Hepatocyte (in vitro differentiated cells): ENCODE measurements around the gene ARMC7. TPM values are rescaled to one million over a fixed set of nuclear protein-coding genes. Genes with fewer than 3 reads are reported as not detected.
A peak's percentile ranks its signal among the peaks of the same experiment; 100 is the strongest.
"Not testable (repeated sequence)": the region's sequence is repeated elsewhere in the genome, so short reads cannot be mapped to it uniquely, and the experiment has no call there.

ENCODE experiments used
- DNase-seq: peaks from one replicate; pipeline ENCODE4 v3.0.0-alpha.2; 2016; ENCODE audit warnings: low spot score
- H2AFZ ChIP-seq: fragments of 200-600 bp; sonication (generic); 2 replicates; pipeline ENCODE4 v1.6.0; 2016; ENCODE audit warnings: antibody characterized with exemption, mild to moderate bottlenecking
- H3K27ac ChIP-seq: fragments of 200-600 bp; sonication (generic); 2 replicates; pipeline ENCODE4 v1.5.1; 2016; ENCODE audit warnings: mild to moderate bottlenecking
- H3K27me3 ChIP-seq: fragments of 200-600 bp; sonication (generic); 2 replicates; pipeline ENCODE4 v1.6.1; 2016
- H3K36me3 ChIP-seq: fragments of 200-600 bp; sonication (generic); replicated peaks from 2 replicates; pipeline ENCODE4 v1.5.1; 2016; ENCODE audit warnings: low read depth; ENCODE audit not compliant: insufficient read depth
- H3K4me1 ChIP-seq: fragments of 200-600 bp; sonication (generic); 2 replicates; pipeline ENCODE4 v1.5.1; 2016; ENCODE audit warnings: mild to moderate bottlenecking, moderate library complexity; ENCODE audit not compliant: insufficient read depth
- H3K4me2 ChIP-seq: fragments of 200-600 bp; sonication (generic); 2 replicates; pipeline ENCODE4 v1.6.0; 2016
- H3K4me3 ChIP-seq: fragments of 200-600 bp; sonication (generic); 2 replicates; pipeline ENCODE4 v1.5.1; 2016; ENCODE audit warnings: mild to moderate bottlenecking
- H3K79me2 ChIP-seq: fragments of 200-600 bp; sonication (generic); 2 replicates; pipeline ENCODE4 v1.6.0; 2017; ENCODE audit warnings: mild to moderate bottlenecking
- H3K9me2 ChIP-seq: fragments of 200-600 bp; sonication (generic); replicated peaks from 2 replicates; pipeline ENCODE4 v1.6.0; 2017; ENCODE audit warnings: mild to moderate bottlenecking; ENCODE audit not compliant: insufficient read depth
- H3K9me3 ChIP-seq: fragments of 200-600 bp; sonication (generic); 2 replicates; pipeline ENCODE4 v1.5.1; 2016; ENCODE audit warnings: low read depth, mild to moderate bottlenecking
- H4K20me1 ChIP-seq: fragments of 200-600 bp; sonication (generic); 2 replicates; pipeline ENCODE4 v1.6.0; 2016; ENCODE audit warnings: mild to moderate bottlenecking; ENCODE audit not compliant: insufficient read depth, poor library complexity, severe bottlenecking
- CTCF ChIP-seq: fragments of 200-600 bp; sonication (generic); IDR thresholded peaks from 2 replicates; pipeline ENCODE4 v1.5.1; 2016; ENCODE audit warnings: antibody characterized with exemption, mild to moderate bottlenecking; ENCODE audit not compliant: poor library complexity
- EZH2 ChIP-seq: fragments of 200-600 bp; sonication (generic); IDR thresholded peaks from 2 replicates; pipeline ENCODE4 v1.6.1; 2016; ENCODE audit warnings: antibody characterized with exemption, mild to moderate bottlenecking, borderline replicate concordance
- EZH2phosphoT487 ChIP-seq: fragments of 200-600 bp; sonication (generic); IDR thresholded peaks from one replicate; pipeline ENCODE4 v1.6.1; 2018; ENCODE audit warnings: antibody characterized with exemption, mild to moderate bottlenecking, low read depth, moderate library complexity; ENCODE audit not compliant: unreplicated experiment, severe bottlenecking
- WGBS: methylation state at CpG from one replicate; pipeline ENCODE4 v1.1.6; 2016; ENCODE audit warnings: low lambda C conversion rate; ENCODE audit errors: missing lambda C conversion rate; 5-methylcytosine and 5-hydroxymethylcytosine counted together
- polyA plus RNA-seq: library from polyadenylated mRNA; unstranded; fragments of >200 nt; fragmentation: Nextera tagmentation; extraction: Ambion mirVana; gene quantifications from 2 replicates; pipeline ENCODE4 v1.2.1, GENCODE V29; 2016
- total RNA-seq: library from RNA; depleted of rRNA; stranded (reverse); fragments of >200 nt; gene quantifications from 2 replicates; pipeline ENCODE4 v1.2.3, GENCODE V29; 2014

Gene ARMC7
- total and polyA plus RNA-seq, 2 experiments from 2014 or later: 3.5 to 4.0 TPM

- no peaks in the 10 kb centered on the region for H3K9me2 ChIP-seq
- no peaks in the 10 kb centered on the region for H3K9me3 ChIP-seq
- H3K4me3 ChIP-seq: no peak overlapping the region
- H3K27ac ChIP-seq: peak overlapping the region; percentile 67
- WGBS: 80% methylated on average over 3 of the region's 3 CpGs
- no peak for DNase-seq
- peaks cover 15% of the 10 kb centered on the region for H3K79me2 ChIP-seq
- H3K36me3 ChIP-seq: no peaks in the 10 kb centered on the region
- H3K4me2 ChIP-seq: no peak overlapping the region
- H4K20me1 ChIP-seq: no peaks in the 10 kb centered on the region
- peaks cover 7% of the 10 kb centered on the region for H3K4me1 ChIP-seq
- no peak for TF ChIP-seq EZH2phosphoT487
- no peak for TF ChIP-seq EZH2
- TF ChIP-seq CTCF: no peak
- H3K27me3 ChIP-seq: no peaks in the 10 kb centered on the region
- H2AFZ ChIP-seq: no peak overlapping the region
These were observed 23.2 kb downstream of the ARMC7 start for GRCh38 chr17:75133001-75133400.

GRCh38 chr17:75133607-75134347, 24.0 kb downstream of the ARMC7 start:
- H4K20me1 ChIP-seq, H2AFZ ChIP-seq, DNase-seq, H3K4me3 ChIP-seq, H3K36me3 ChIP-seq, H3K4me1 ChIP-seq, H3K4me2 ChIP-seq, H3K9me3 ChIP-seq, H3K27me3 ChIP-seq, H3K9me2 ChIP-seq: not testable (repeated sequence)
- WGBS: 83% methylated on average over 14 of the region's 14 CpGs
- peak overlapping the region; percentile 32 for H3K27ac ChIP-seq
- peaks cover 18% of the 10 kb centered on the region for H3K79me2 ChIP-seq

GRCh38 chr17:75135452-75135851, 25.7 kb downstream of the ARMC7 start:
- Histone ChIP-seq H3K4me2 (no peak overlapping the region), H4K20me1 (no peaks in the 10 kb centered on the region), H3K4me3 (no peak overlapping the region), H3K36me3 (no peaks in the 10 kb centered on the region), H3K9me2 (no peaks in the 10 kb centered on the region), H3K4me1 (peaks cover 7% of the 10 kb centered on the region), H3K9me3 (no peaks in the 10 kb centered on the region), H2AFZ (no peak overlapping the region), H3K27me3 (no peaks in the 10 kb centered on the region), H3K79me2 (peaks cover 12% of the 10 kb centered on the region), H3K27ac (no peak overlapping the region)
- TF ChIP-seq CTCF: no peak
- TF ChIP-seq EZH2phosphoT487: no peak
- no peak for TF ChIP-seq EZH2
- no peak for DNase-seq
- WGBS: 91% methylated on average over 5 of the region's 5 CpGs

DNA sequence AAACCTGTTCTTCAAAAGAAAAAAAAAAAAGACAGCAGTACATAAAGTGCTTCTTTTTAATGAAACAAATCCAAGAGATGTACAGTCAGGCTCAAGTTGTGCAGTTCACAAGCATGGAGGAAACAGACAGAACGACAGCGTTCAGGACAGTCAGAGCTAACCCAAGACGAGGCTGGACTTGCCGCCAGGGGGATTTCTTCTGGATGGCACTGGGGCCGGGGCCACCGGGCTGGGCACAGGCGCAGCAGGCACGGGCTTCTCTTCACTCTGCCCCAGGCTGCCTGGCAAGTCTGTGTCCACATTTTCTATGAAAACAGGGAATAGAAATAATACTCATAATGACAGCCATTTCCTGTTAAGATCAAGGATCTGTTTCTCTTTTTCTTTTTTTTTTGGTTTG, 26.2 kb downstream of the ARMC7 start:
- peaks cover 11% of the 10 kb centered on the region for H3K79me2 ChIP-seq
- 95% methylated on average over 8 of the region's 8 CpGs for WGBS
- no peaks in the 10 kb centered on the region for H3K27me3 ChIP-seq
- no peak for TF ChIP-seq EZH2
- no peaks in the 10 kb centered on the region for H3K36me3 ChIP-seq
- DNase-seq: no peak
- no peak overlapping the region for H3K4me2 ChIP-seq
- H4K20me1 ChIP-seq: no peaks in the 10 kb centered on the region
- no peak overlapping the region for H3K4me3 ChIP-seq
- H2AFZ ChIP-seq: no peak overlapping the region
- peaks cover 7% of the 10 kb centered on the region for H3K4me1 ChIP-seq
- H3K27ac ChIP-seq: no peak overlapping the region
- no peaks in the 10 kb centered on the region for H3K9me2 ChIP-seq
- no peaks in the 10 kb centered on the region for H3K9me3 ChIP-seq

DNA sequence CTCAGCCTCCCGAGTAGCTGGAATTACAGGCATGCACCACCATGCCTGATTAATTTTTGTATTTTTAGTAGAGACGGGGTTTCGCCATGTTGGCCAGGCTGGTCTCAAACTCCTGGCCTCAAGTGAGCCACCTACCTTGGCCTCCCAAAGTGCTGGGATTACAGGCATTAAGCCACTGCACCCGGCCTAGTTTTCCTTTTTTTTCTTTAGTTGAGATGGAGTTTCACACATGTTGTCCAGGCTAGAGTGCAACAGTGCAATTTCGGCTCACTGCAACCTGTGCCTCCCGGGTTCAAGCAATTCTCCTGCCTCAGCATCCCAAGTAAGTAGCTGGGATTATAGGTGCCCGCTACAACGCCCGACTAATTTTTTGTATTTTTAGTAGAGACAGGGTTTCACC, 28.0 kb downstream of the ARMC7 start:
- H3K4me2 ChIP-seq, H3K36me3 ChIP-seq, H4K20me1 ChIP-seq, H3K4me1 ChIP-seq, H3K9me3 ChIP-seq, H2AFZ ChIP-seq, H3K79me2 ChIP-seq, H3K27me3 ChIP-seq, H3K27ac ChIP-seq, H3K4me3 ChIP-seq, H3K9me2 ChIP-seq, DNase-seq: not testable (repeated sequence)
- WGBS: 96% methylated on average over 8 of the region's 9 CpGs
